NCI-H69 (cell line): ENCODE results near the gene FTO.
"Not testable (repeated sequence)": the region's sequence is repeated elsewhere in the genome, so short reads cannot be mapped to it uniquely, and the experiment has no call there.

ENCODE experiments used
- DNase-seq: peaks from one replicate; lab custom pipeline; 2025; lab: John Stamatoyannopoulos, UW

The FTO gene

GRCh38 chr16:53864819-53865493 lies 161.0 kb downstream of the FTO start:
- peak; percentile 84 for DNase-seq

- peak; percentile 15 for DNase-seq
Observed at GRCh38 chr16:53865494-53865863, 161.5 kb downstream of the FTO start.

GRCh38 chr16:53866520-53866919 lies 162.6 kb downstream of the FTO start:
- no peak for DNase-seq

- no peak for DNase-seq
Observed at GRCh38 chr16:53870831-53871230, 166.9 kb downstream of the FTO start.

- DNase-seq = no peak
Observed at GRCh38 chr16:53872248-53873221, 168.6 kb downstream of the FTO start.

GRCh38 chr16:53876811-53877210 lies 172.9 kb downstream of the FTO start:
- DNase-seq = no peak

- no peak for DNase-seq
Observed at GRCh38 chr16:53878216-53878615, 174.3 kb downstream of the FTO start.

GRCh38 chr16:53881371-53881770 lies 177.4 kb downstream of the FTO start:
- no peak for DNase-seq

GRCh38 chr16:53882310-53882709 lies 178.4 kb downstream of the FTO start:
- no peak for DNase-seq

GRCh38 chr16:53884748-53885147 lies 180.8 kb downstream of the FTO start:
- no peak for DNase-seq

- no peak for DNase-seq
Observed at GRCh38 chr16:53886482-53887378, 182.8 kb downstream of the FTO start.

- no peak for DNase-seq
Observed at GRCh38 chr16:53888222-53888621, 184.3 kb downstream of the FTO start.

GRCh38 chr16:53890877-53891276 lies 186.9 kb downstream of the FTO start:
- DNase-seq = not testable (repeated sequence)

- DNase-seq = no peak
Observed at GRCh38 chr16:53891409-53892139, 187.6 kb downstream of the FTO start.

- DNase-seq = peak; percentile 61
Observed at GRCh38 chr16:53892155-53892554, 188.2 kb downstream of the FTO start.

- peak; percentile 85 for DNase-seq
Observed at GRCh38 chr16:53893731-53894435, 189.9 kb downstream of the FTO start.

- DNase-seq = no peak
Observed at GRCh38 chr16:53894686-53895085, 190.7 kb downstream of the FTO start.

GRCh38 chr16:53895433-53895832 lies 191.5 kb downstream of the FTO start:
- no peak for DNase-seq

GRCh38 chr16:53895851-53896250 lies 191.9 kb downstream of the FTO start:
- no peak for DNase-seq

- DNase-seq = no peak
Observed at GRCh38 chr16:53896722-53897121, 192.8 kb downstream of the FTO start.

- peak; percentile 15 for DNase-seq
Observed at GRCh38 chr16:53898993-53899392, 195.0 kb downstream of the FTO start.
